GM12878 (cell line): ENCODE measurements around the gene RPL26.

ENCODE experiments used
- CHD2 ChIP-seq: IDR thresholded peaks from 2 replicates; pipeline ENCODE4 v1.6.1; 2011; ENCODE audit warnings: low read depth, low read length, improper control_type of control experiment, borderline replicate concordance
- IRF3 ChIP-seq: fragments of 450-650 bp; IDR thresholded peaks from 2 replicates; pipeline ENCODE4 v1.6.1; 2014; ENCODE audit warnings: mild to moderate bottlenecking
- NRF1 ChIP-seq: conservative IDR thresholded peaks from 2 replicates; pipeline ENCODE4 v1.6.1; 2011; ENCODE audit warnings: mild to moderate bottlenecking, low read depth, low read length, improper control_type of control experiment
- POLR2A ChIP-seq: IDR thresholded peaks from 2 replicates; pipeline ENCODE4 v1.6.1; 2011; ENCODE audit warnings: low read depth, mild to moderate bottlenecking, low read length
- RAD21 ChIP-seq: IDR thresholded peaks from 2 replicates; pipeline ENCODE4 v1.6.1; 2011; ENCODE audit warnings: mild to moderate bottlenecking, low read depth, low read length, moderate library complexity; ENCODE audit not compliant: insufficient read depth
- RFX5 ChIP-seq: IDR thresholded peaks from 2 replicates; pipeline ENCODE4 v1.6.1; 2011; ENCODE audit warnings: low read depth, low read length, improper control_type of control experiment
- SP1 ChIP-seq: IDR thresholded peaks from one replicate; pipeline ENCODE4 v1.6.1; 2011; ENCODE audit warnings: low read depth, low read length
- ZBTB33 ChIP-seq: fragments of 450-650 bp; IDR thresholded peaks from 2 replicates; pipeline ENCODE4 v1.6.1; 2017; ENCODE audit warnings: mild to moderate bottlenecking
- ZNF24 ChIP-seq: fragments of 450-650 bp; IDR thresholded peaks from 2 replicates; pipeline ENCODE4 v1.6.1; 2017; ENCODE audit warnings: antibody characterized with exemption, mild to moderate bottlenecking
- TF ChIP-seq, protein P1 (sequence below): IDR thresholded peaks from 2 replicates; pipeline ENCODE4 v1.6.1; 2011; ENCODE audit warnings: low read depth, low read length, improper control_type of control experiment, borderline replicate concordance

- TF ChIP-seq RAD21 (no peak), ZNF24 (no peak), CHD2 (no peak), NRF1 (no peak), POLR2A (no peak), ZBTB33 (no peak), IRF3 (no peak), RFX5 (no peak), SP1 (no peak)
- TF ChIP-seq, protein P1, sequence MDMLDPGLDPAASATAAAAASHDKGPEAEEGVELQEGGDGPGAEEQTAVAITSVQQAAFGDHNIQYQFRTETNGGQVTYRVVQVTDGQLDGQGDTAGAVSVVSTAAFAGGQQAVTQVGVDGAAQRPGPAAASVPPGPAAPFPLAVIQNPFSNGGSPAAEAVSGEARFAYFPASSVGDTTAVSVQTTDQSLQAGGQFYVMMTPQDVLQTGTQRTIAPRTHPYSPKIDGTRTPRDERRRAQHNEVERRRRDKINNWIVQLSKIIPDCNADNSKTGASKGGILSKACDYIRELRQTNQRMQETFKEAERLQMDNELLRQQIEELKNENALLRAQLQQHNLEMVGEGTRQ = no peak
Observed at GRCh38 chr17:8339540-8339939, 43.5 kb downstream of the RPL26 start, which contains the start of gene ODF4.
